GM19238 (cell line): ENCODE data around the gene EFCAB13.

Experiments
- DNase-seq: peaks from one replicate; pipeline ENCODE4 v3.0.0; 2011; ENCODE audit warnings: low spot score; ENCODE audit not compliant: insufficient read length

The EFCAB13 gene, protein sequence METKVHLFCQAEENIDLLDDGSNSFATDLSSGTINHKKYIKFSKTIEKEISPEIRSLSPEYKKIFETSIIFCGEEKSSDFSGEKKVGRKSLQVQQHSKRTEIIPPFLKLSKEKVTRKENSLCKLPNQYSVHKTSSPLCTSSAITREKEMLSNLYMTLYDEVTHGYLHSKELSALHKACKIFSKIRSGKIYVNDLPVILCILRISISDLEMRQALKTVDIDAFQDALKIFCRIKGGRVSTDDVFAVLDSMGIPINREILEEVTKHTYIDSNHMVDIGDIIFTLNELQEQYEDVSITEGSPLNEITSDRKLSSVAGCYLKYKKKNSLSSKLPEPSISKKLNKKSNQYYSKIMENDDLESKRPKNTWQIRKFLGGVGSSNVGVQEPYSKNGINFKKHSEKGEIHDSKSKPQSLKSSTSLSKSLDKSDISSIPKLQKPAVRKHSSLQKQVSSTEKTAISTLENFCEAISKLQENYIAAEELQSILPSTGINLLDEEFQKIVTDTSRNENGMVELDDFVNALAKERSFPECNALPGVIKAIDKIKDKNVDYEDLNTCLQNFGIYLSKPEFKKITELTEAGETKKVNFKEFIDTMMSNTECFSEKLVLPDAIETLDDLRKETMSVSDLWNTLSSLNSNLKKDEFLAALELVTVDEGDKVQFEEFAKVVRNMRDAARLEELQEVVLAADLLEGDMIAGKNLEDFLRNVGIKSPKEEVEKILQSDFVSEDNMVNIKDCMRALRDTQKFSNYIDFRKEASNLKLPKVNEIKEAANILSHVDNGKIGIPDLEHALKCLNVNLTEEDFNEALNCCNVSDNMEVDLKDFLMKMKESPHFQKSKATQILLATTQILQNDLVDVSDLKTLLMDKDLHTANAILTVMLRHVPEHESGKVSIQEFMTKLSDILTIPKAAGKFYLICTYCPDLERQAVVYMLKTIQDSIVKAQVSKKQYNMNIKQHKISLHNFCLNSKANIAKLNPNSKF

DNA sequence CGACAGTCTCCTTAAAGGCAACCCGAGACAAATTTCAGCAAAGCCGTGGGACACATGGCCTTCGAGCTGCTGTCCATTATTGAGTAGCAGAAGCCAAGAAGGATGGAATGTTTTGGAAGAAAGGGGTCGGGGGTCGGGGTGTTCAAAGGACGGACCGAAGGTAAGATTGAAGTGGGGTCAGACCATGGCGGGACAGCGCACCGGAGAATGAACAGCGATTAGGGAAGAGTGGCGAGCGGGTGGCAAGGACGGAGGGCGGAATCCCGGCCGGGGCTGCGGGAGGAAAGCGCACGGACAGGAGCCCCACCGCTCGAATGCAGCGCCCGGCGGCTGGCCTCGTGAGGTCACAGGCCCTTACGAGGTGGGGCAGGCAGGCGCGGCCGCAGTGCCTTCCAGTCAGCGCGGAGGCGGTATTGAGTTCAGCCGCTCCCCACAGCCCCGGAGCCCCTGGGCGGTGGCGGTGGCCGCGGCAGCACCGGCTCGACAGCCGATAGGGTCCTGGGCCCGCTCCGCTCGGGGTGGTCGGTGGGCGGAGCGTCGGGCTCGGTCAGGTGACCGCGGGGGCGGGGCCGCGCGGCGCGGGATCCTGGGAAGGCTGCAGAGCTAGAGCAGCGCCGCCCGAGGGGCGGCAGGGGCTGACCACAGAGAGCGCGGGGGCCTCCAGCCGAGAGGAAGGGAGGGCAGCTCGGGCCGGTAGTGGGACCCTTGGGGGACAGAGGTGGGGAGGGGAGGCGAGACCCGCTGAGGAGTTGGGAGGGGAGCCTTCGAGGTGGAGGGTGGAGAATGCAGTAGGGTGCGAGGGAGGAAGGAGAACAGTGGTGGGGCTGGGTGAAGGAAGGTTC is at the start of gene EFCAB13:
Gene EFCAB13 (plus strand): TSS at position 574 of the 842 bp plus-strand sequence. CDS start 4,399 bp downstream, outside the sequence.
- DNase-seq, result peak; percentile 64

DNA sequence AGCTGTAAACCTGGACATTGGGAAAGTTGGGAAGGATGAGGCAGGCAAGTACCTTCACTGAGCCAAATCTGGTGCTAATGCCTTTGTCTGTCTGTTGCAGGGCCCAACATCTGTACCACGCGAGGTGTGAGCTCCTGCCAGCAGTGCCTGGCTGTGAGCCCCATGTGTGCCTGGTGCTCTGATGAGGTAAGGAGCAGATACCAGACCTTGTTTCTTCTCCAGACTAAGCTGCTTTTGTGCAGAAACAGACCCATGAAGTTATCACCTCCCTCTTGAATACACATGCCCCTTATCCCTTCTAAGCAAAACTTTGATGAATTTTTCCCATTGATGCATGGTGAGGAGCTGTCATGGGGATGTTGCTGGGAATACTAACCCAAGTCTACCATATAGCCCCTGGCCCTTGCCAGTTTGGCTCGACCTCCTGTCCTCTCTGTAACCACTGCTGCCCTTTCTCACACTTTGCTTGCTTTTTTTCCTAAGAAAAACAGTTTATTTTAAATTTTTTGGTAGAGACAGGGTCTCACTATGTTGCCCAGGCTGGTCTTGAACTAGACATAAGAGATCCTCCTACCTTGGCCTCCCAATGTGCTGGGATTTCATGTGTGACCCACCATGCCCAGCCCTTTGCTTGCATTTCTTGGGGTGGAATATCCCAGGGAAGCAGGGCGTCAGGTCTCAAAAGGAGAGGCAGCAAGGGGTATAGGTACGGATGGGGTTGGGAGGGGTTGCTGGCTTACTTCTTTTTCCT is 49.3 kb upstream of the EFCAB13 start:
- no peak for DNase-seq

DNA sequence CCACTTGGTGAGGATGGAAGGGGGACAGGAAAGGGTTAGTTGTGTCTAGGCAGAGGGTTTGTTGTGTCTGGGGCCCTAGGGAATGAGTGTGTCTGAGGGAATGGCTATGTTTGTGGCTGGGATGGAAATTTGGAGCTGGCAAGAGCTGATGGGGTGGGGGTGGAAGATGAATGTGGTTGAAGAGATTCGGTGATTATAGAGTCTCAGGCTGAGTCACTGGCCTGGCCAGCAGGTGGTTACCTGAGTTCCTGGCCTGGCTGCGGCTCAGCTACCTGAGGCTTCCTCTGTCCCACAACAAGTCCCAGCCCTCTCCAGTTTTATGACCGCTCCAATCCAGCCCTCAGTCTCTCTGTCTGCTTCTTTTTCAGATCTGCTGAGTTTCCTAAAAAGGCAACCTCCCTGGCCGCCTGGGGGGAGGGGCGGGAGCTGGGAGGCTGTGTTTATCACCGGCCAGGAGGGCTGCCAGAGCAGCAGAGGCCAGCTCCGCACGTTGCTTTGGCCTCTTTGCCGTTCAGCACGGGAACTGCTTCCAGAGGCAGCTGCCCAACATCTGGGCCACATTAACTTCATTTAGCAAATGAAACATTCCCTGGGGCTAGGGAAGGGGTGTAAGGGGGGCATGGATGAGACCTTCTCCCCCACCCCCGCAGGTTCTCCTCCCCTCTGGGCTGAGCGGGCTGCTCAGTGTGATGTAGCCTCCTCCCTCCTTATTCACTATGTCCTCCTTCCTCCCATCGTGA is 48.3 kb upstream of the EFCAB13 start:
- no peak for DNase-seq

DNA sequence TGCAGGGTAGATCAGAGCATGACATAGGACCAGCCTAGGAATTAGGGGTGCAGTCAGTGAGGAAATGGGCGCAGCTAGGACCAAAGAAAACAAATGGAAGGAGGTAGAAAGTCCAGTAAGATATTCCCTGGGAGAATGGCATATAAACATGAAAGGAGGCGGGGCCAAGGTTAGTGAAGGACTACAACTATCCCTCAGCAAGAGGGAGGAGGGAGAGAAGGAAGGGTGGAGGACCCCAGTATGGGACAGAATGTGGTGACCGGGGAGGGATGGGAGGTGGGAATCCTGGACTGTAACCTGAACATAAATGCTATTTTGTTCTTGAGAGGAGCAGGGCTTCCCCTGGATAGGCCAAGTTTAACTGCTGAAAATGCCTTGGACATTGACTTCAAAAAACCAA is 47.3 kb upstream of the EFCAB13 start:
- DNase-seq, result no peak

DNA sequence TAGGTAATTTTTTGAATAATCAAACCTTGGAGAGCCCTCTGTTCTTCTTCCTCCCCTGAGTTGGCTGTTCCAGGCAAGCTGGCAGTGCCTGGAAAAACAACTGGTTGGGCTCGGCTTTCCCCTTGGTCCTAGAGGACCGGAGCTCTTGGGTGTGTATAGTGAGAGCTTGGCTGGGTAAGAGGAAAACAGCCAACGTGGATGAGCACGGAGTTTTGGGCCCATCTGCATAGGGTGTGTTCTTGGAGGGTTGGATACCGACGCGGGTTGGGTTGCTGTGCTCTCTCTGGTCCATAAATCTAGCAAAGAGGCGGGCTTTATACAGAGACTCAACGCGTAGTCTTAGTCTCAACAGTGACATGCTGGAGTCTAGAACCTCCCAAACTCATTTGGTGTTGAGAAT is 46.9 kb upstream of the EFCAB13 start:
- DNase-seq, result no peak

DNA sequence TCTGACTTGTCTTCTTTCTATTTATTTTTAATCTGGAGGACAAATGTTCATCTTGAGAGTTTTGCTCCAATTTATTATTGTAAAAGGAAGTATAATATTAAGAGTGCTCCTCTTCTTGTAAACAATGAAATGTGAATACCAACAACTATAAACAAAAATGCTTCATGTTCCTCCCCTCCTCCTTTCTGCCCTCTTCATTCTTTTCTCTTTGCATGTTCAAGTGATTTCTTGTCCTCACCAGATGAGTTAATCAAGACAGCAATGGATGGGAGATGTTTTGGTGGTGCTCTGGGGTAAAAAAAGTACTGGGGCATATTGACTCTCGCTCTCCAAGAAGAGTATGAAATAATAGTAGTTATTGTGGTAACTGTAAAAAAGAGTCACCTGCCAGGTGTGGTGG is 45.8 kb upstream of the EFCAB13 start:
- no peak for DNase-seq

DNA sequence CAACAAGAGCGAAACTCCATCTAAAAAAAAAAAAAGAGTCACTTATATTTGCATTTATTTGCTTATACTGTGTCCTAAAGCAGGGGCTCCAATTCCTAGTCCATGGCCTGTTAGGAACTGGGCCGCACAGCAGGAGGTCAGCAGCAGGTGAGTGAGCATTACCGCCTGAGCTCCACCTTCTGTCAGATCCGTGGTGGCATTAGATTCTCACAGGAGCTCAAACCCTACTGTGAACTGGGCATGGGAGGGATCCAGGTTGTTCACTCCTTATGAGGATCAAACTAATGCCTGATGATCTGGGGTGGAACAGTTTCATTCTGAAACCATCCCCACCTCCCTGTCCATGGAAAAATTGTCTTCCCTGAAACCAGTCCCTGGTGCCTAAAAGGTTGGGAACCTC is 45.2 kb upstream of the EFCAB13 start:
- DNase-seq, result no peak

DNA sequence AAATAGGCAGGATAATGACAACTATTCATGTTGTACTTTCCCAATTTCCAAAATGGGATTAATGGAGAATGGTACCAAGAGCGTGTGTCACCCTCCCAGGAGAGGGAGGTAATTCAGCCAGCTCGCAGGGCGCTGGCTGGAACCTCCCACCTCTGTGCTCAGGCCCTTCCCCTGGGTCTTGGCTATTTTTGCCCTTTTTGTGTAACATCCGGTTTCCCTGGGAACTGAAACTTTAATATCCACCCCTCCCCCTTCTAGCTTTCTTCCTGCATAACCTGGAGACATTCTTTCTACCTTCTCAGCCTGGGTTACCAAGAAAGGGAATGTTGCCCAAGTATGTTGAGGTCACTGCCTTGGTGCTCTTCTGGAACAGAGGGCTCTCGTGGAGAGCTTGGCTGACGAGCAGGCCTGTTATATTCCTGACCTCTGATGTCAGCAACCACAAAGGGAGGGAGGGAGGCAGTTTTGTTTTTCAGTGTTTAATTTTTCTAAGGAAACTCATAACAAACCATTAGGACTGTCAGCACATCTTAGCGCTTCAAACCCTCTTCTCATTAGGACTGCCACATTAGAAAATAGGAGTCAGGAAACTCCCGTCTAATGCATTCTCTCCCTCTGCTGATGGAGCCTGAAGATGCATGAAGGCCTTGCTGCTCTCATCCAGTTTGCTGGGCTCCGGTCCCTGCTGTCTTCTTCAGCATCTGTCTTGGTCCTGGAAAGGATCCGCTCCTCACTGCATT is 44.5 kb upstream of the EFCAB13 start:
- DNase-seq, result peak; percentile 76

DNA sequence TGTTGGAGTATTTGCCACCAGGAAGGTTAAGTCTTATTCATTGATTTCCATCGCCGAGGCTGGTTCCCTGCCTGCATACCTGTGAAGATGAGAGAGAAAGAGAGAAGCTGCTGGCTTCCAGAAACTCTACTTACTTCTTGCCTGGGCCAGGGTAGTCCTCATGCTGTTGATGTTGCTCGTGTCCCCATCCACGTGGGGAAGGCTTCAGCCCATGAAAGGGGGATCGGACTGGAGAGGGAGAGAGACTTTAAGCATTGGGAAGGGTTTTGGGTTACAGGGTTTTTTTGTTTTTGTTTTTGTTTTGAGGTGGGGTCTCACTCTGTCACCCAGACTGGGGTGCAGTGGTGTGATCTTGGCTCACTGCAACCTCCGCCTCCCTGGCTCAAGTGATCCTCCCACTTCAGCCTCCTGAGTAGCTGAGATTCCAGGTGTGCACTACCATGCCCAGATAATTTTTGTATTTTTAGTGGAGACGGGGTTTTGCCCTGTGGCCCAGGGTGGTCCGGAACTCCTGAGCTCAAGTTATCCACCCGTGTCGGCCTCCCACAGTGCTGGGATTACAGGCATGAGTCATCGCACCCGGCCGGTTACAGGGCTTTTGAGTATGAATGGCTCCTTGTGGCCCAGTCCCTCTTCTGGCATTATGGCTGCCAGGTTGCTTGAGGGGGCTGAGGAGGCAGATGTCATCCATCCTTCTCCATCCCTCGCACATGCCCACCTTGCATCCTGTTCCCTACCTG is 43.5 kb upstream of the EFCAB13 start:
- DNase-seq, result no peak

DNA sequence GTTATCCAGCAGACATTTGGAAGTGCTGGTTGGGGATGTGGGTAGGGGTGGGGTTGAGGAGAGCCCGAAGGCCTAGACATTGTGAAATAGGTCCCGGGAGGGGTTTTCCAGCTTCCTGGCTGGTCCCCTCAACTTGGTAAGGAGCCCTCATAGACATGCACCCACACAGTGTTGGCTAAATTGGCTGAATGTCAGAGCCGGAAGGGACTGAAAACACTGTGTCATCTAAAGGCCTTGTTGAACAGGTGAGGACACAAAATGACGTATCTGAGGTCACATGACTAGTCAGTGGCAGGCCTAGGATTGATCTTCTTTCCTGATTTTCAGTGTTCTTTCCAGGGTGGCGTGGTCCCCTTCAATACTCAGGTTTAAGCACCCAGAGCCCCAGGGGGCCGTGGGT is 42.5 kb upstream of the EFCAB13 start:
- no peak for DNase-seq

DNA sequence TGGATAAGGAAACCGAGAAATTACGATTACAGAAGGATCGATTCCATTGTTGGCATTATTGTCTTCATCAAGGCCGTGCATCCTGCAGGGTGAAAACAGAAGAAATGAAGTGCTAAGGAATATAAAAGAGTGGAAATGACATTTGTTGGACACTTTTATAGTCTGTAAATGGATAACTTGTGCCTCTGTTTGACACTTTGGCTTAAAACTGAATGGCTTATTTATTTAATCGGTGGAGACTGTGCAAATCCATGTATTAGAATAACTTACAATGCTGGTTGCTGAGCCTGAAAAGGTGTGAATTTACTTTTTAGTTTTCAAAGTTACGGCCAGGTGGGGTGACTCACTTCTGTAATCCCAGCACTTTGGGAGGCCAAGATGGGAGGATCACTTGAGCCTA is 38.8 kb upstream of the EFCAB13 start:
- DNase-seq, result no peak

DNA sequence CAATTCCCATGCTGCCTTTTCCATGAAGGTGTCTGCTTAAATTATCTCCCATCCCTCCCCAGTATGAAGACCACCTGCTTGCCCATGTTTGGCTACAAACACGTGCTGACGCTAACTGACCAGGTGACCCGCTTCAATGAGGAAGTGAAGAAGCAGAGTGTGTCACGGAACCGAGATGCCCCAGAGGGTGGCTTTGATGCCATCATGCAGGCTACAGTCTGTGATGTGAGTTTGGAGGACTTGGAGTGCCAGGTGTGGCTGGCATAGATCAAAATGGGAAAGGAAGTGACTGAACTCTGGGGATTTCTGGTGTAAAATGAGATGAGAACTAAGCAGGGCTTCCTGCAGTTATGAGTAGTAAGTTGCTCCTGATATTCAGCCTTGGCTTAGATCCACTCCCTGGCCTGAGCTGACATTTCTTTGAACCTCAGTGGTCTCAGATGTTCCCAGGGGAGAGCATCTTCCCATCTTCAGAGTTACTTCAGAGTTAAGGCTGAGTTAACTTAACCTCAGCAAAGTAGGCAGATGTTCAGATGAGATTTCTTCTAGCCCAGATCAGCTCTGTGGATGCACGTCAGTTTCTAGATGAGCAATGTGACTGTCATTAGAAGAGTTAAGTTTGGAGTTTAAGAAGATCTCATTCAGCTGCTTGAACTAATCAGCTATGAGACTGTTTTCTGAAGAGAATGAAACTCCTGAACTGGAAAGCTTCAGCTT is 37.4 kb upstream of the EFCAB13 start:
- peak; percentile 44 for DNase-seq

DNA sequence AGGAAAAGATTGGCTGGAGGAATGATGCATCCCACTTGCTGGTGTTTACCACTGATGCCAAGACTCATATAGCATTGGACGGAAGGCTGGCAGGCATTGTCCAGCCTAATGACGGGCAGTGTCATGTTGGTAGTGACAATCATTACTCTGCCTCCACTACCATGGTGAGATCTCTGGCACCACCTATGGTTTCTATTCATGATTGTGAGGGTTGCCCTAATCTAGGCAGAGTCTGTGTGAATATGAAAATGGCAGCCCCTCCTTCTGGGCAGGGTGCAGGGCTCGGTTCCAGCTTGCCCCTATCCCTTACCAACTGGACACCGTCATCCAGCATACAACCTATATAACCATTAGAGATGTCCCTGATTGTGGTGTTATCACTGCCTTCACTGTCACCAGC is 36.7 kb upstream of the EFCAB13 start:
- DNase-seq, result no peak

DNA sequence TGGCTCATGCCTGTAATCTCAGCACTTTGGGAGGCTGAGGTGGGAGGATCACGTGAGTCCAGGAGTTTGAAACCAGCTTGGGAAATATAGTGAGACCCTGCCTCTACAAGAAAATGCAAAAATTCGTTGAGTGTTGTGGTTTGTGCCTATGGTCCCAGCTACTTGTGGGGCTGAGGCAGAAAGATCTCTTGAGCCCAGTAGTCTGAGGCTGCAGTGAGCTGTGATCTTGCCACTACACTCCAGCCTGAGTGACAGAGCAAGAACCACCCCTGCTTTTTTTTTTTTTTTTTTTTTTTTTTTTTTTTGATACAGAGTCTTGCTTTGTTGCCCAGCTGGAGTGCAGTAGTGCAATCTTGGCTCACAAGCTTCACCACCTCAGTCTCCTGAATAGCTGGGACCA is 36.1 kb upstream of the EFCAB13 start:
- DNase-seq, result no peak

DNA sequence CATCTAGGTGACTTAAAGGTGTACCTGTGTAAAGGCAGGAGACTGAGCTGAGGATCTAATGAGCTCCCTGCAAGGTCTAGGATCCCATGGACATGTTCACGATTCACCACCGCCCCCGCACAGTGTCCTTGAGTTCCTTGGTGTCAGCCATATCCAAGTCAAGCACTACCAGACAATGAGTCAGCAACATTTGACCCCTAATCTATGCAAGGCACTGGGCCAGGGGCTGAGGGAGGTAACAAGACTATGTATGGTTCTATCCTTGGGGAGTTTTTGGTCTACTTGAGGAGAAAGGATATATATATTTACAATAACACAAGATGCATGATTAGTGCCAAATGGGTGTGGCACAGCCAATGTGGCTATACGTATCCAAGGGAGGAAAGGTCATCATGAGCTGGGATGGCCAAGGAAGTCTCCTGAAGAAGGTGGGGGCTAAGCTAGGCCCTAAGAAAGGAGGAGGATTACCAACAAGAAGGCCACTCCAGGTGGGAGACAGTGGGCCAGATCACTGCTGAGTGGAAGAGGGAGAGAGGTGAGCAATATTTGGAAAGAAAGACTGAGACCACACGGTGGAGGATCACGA is 35.1 kb upstream of the EFCAB13 start:
- no peak for DNase-seq

DNA sequence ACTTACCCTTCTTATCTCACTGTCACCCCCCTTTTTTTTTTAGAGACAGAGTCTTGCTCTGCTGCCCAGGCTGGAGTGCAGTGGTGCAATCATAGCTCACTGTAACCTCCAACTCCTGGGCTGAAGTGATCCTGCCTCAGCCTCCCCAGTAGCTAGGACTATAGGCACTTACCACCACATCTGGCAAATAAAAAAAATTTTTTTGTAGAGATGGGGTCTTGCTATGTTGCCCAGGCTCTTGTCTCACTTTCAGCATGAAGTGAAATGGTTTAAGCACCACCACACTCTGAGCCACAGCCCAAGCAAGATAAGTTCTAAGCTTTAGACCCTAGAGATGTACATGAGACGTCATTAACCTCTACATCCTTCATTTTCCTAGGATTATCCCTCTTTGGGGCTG is 34.5 kb upstream of the EFCAB13 start:
- DNase-seq, result no peak

DNA sequence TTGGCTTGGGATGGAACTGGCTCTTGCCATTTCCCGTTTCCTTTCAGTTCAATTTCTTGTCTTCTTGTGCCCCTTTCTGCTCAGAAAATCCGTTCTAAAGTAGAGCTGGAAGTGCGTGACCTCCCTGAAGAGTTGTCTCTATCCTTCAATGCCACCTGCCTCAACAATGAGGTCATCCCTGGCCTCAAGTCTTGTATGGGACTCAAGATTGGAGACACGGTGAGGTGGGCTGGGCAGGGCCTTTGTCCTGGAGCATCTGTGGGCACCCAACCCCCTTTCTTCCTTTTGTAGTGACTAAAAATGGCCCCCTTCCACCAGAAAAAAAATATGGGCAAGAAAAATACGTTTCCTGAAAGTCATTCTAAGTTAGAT is 32.9 kb upstream of the EFCAB13 start:
- no peak for DNase-seq
